NT2/D1 (cell line): Measurements from ENCODE around the gene FBXO30.

Experiments
- SUZ12 ChIP-seq: IDR thresholded peaks from 2 replicates; pipeline ENCODE4 v1.6.1; 2011; ENCODE audit not compliant: insufficient read length, insufficient read depth; ENCODE audit errors: extremely low read depth
- YY1 ChIP-seq: IDR thresholded peaks from 2 replicates; pipeline ENCODE4 v1.6.1; 2011; ENCODE audit not compliant: insufficient read length, insufficient read depth
- ZNF274 ChIP-seq: IDR thresholded peaks from 2 replicates; pipeline ENCODE4 v1.6.1; 2011; ENCODE audit warnings: mild to moderate bottlenecking, low read depth, low read length

GRCh38 chr6:145756170-145756662, 58.4 kb downstream of the FBXO30 start:
- no peak for TF ChIP-seq YY1
- no peak for TF ChIP-seq ZNF274
- TF ChIP-seq SUZ12: no peak
